HG02981 (cell line): Measurements from ENCODE around the gene VWF.

Source experiments
- ATAC-seq: cut with Tn5 transposase; IDR thresholded peaks from one replicate; pipeline ENCODE4 v1.9.1; 2021; ENCODE audit warnings: mild to moderate bottlenecking, moderate library complexity; ENCODE audit not compliant: unreplicated experiment

VWF gene

GRCh38 chr12:5921966-5922899, 202.2 kb downstream of the VWF start:
- ATAC-seq = no peak

- no peak for ATAC-seq
Measured at GRCh38 chr12:5921027-5921909, 203.2 kb downstream of the VWF start.

- ATAC-seq = no peak
Measured at GRCh38 chr12:5916785-5917290, 207.6 kb downstream of the VWF start.

GRCh38 chr12:5915511-5915910, 209.0 kb downstream of the VWF start:
- ATAC-seq = no peak

- no peak for ATAC-seq
Measured at GRCh38 chr12:5914387-5915149, 209.9 kb downstream of the VWF start.

DNA sequence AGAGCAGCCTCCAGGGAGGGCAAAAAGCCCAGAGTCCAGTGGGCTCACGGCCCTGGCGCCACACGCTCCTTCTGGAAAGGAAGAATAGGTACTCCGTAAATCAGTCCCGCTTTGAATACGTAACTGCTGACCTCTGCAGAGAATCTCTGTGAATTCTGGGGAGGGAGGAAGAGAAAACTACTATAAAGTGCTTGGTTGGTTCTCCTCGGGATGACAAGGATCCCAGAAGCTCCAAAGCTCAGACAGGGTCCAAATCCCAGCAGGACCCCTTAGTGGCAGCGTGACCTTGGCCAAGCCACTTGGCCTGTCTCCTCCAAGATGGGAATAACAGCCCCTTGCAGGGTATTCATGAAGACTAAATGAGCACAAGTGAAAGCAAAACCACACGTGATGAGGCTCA, 211.1 kb downstream of the VWF start:
- ATAC-seq = no peak

DNA sequence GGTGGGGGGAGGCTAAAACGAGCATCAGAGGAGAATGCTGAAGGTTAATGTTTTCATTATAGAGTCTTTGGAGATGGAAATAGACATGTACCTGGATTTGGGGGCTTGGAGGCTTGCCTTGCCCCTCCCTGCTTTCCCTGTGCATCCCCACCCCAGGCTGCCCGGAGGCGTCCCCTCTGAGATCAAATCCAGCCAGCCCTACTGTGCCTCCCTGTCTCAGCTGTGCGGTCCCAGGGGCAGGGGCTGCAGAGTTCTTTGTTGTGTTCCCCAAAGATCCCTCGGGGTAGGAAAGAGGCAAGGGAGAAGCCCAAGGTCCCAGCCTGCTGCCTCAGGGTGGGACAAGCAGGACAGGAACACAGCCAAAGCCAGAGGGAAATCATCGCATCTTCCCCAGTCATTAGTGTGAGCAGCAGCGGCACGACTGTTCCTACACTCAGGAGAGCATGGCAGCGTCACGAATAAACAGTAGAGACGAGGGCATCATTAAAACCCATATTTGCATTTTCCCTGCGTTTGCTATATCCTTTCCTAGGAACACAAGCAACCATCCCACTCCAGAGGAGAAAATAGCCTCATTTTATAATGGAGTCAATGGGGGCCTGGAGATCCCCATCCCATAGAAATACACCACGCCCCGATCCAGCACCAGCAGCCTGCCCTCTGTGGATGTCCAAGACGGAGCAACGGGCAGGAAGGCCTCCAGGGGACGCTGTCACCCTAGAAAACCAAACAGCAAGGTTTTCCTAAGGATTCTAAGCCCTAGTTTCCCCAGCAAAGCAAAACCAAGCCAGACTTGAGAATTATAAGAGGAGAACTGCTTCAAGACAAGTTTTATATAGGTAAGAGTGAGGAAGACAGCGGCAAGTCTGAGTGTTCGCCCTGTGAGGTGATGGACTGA, 211.8 kb downstream of the VWF start:
- ATAC-seq = no peak

GRCh38 chr12:5912011-5912410, 212.5 kb downstream of the VWF start:
- no peak for ATAC-seq

DNA sequence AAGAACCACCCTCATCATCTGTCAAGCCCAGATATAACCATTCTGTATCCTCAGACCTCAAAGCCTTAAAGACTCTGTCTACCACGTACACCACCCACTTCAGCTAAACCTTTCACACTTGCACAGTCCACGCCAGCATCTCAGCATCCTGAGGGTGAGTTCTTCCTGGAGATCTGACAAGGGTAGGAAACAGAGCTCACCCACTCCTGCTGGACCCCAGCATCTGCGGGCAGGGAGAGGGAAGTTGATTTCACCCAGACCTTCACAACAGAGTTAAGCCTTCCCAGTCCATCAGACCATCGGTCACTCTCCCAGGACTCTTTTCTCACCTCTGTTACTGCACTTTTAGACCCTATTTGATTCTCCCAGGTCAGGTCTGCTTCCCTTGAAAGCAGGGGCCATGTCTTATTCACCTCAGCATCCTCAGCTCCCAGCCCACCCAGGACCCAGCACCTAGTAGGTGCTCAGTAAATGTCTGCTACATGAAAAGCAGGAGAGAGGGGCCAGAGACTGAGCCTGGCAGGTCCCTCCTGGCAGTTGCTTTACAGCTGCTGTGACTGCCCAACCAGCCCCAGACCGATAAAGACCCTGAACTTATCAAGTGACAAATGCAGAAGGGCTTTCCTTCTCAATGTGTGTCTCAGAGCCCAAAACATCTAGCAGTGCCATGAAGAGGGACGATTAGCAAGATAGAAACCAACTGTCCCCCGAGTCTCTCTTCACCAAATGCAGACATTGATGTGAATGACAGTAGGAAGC, 213.5 kb downstream of the VWF start:
- no peak for ATAC-seq

- no peak for ATAC-seq
Measured at GRCh38 chr12:5909560-5909959, 214.9 kb downstream of the VWF start.

GRCh38 chr12:5908251-5908650, 216.2 kb downstream of the VWF start:
- ATAC-seq = no peak

- no peak for ATAC-seq
Measured at GRCh38 chr12:5907807-5908206, 216.7 kb downstream of the VWF start.

DNA sequence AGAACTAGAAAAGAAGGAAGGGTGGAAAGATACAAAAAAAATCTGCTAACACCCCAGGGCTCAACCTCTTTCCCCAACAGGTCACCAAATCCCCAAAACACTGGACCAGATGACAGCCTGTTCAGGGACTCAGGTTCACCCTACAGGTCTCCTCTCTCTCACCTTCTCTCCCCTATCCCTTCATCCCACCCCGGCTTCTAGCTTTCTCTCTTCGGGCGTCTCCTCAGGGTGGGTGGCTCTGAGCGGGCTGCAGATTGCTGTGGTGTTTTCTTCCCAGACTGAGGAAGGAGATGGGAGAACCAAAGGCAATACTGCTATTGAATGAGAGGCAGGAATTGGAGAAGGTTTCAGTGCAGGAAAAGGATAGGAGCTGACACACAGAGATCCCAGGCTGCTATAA, 218.7 kb downstream of the VWF start:
- ATAC-seq = no peak

- ATAC-seq = no peak
Measured at GRCh38 chr12:5904969-5905368, 219.5 kb downstream of the VWF start.

DNA sequence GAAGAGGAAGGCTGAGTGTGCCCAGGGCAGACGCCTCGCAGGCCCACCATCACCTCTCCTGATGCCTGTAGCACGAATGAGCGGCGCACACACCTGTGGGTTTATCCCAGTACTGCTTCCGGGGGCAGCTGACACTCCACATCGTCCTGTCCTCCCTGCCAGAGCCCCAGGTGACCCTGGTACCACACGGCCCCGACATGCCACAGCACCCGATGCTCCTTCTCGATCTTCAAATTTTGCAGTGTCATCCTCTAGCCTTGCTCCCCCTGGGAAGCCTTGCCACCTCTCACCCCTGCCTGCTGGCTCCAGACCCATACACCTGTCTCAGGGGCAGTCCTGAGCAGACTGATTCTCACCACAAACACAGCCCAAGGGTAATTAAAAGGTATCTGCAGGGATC, 220.0 kb downstream of the VWF start:
- ATAC-seq = no peak

DNA sequence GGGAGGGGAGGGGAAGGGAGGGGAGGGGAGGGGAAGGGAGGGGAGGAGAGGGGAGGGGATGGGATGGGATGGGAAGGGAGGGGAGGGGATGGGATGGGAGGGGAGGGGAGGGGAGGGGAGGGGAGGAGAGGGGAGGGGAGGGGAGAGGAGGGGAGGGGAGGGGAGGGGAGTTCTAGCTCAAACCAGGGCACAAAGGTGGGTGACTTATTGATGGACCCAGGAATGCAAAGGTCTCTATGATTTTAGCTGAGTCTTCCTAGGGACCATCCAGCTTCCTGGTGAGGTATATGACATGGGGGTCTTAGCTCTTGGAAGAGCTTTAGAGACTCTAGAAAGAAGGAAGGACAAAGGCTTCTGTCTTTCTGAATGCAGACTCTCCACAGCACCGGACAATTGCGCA, 221.7 kb downstream of the VWF start:
- no peak for ATAC-seq

- ATAC-seq = no peak
Measured at GRCh38 chr12:5901416-5901815, 223.1 kb downstream of the VWF start.

DNA sequence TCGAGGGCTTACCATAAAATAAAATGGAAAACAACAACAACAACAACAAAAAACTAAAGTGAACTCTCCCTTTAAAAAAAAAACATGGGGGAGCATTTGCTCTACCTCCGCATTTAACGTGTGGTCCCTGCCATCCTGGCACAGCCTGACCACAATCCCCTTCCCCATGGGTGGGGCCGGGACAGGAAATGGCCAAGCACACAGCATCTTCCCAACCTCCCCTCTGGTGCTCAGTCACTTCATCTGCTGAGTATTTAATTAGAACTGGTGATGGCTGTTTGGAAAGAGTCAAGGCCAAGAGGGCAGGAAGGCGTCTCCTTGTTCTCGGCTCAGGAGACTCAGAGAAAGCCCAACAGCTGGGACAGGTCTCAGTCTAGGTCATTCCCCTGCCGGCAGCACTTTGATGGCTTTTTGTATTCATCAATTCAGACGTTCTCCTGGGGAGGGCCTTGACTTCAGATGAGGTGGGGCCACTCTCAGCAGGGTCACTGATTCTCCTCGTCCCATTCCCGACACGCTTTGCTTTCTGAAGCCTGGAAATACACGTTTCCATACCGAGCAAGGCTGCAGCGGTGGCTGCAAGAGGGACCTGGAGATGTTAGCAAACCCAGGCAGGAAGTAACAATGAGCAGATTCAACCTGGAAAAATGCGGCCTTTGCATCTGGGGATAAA, 223.8 kb downstream of the VWF start:
- ATAC-seq = no peak

GRCh38 chr12:5900076-5900475, 224.4 kb downstream of the VWF start:
- ATAC-seq = no peak
